Large intestine (tissue), 3 donors: ENCODE results near the gene DAPK2. TPM values are rescaled to one million over a fixed set of nuclear protein-coding genes. Genes with fewer than 3 reads are reported as not detected.

Experiments used
- DNase-seq, 2 donors: peaks; one replicate each; pipeline versions ENCODE4 v3.0.0 to v3.0.0-alpha.2; 2013
- H3K27ac ChIP-seq: one replicate; pipeline ENCODE4 v1.5.1; 2013; ENCODE audit warnings: low read length
- H3K27me3 ChIP-seq: 2 replicates; pipeline ENCODE4 v1.6.1; 2013; ENCODE audit warnings: low read length; ENCODE audit not compliant: control insufficient read depth, insufficient read depth
- H3K36me3 ChIP-seq: 2 replicates; pipeline ENCODE4 v1.6.1; 2013; ENCODE audit warnings: low read length; ENCODE audit not compliant: control insufficient read depth, insufficient read depth
- H3K4me1 ChIP-seq: one replicate; pipeline ENCODE4 v1.6.1; 2013; ENCODE audit warnings: low read length; ENCODE audit not compliant: control insufficient read depth, insufficient read depth
- H3K4me3 ChIP-seq: one replicate; pipeline ENCODE4 v1.5.1; 2013; ENCODE audit warnings: low read length
- H3K9me3 ChIP-seq: one replicate; pipeline ENCODE4 v1.6.1; 2013; ENCODE audit warnings: mild to moderate bottlenecking, low read depth, low read length, moderate library complexity; ENCODE audit not compliant: control insufficient read depth
- WGBS: methylation state at CpG from one replicate; pipeline ENCODE4 v1.1.5; 2013; ENCODE audit warnings: low lambda C conversion rate; ENCODE audit not compliant: insufficient coverage; 5-methylcytosine and 5-hydroxymethylcytosine counted together
- polyA plus RNA-seq: library from polyadenylated mRNA; unstranded; fragments of 120-200 nt; gene quantifications from one replicate; pipeline ENCODE4 v1.2.1, GENCODE V29; 2013

DAPK2 gene
- polyA plus RNA-seq, 1 donor = 7.4 TPM

GRCh38 chr15:64026591-64026990 is 19.7 kb downstream of the DAPK2 start:
- Histone ChIP-seq H3K36me3 (no peaks in the 10 kb centered on the region), H3K27ac (no peak overlapping the region), H3K9me3 (no peaks in the 10 kb centered on the region), H3K4me3 (no peak overlapping the region), H3K27me3 (no peaks in the 10 kb centered on the region), H3K4me1 (peaks cover 6% of the 10 kb centered on the region)
- WGBS = no CpG with 5 or more reads among the region's 4 CpGs
- DNase-seq = no peak

- Histone ChIP-seq H3K4me1 (peaks cover 14% of the 10 kb centered on the region), H3K27ac (no peak overlapping the region), H3K4me3 (no peak overlapping the region), H3K9me3 (peaks cover 6% of the 10 kb centered on the region), H3K36me3 (no peaks in the 10 kb centered on the region), H3K27me3 (no peaks in the 10 kb centered on the region)
- WGBS = no CpG with 5 or more reads among the region's 5 CpGs
- DNase-seq = no peak
Observed at GRCh38 chr15:64024172-64025050, 21.9 kb downstream of the DAPK2 start.

GRCh38 chr15:64023220-64023619 is 23.1 kb downstream of the DAPK2 start:
- H3K27ac ChIP-seq = no peak overlapping the region
- H3K4me1 ChIP-seq = peaks cover 21% of the 10 kb centered on the region
- H3K4me3 ChIP-seq = no peak overlapping the region
- H3K27me3 ChIP-seq = no peaks in the 10 kb centered on the region
- no CpG with 5 or more reads among the region's 1 CpG for WGBS
- peaks cover 6% of the 10 kb centered on the region for H3K9me3 ChIP-seq
- peak in 1 of 2 donors; percentile 65 for DNase-seq
- no peaks in the 10 kb centered on the region for H3K36me3 ChIP-seq

GRCh38 chr15:64022571-64022970 is 23.7 kb downstream of the DAPK2 start:
- Histone ChIP-seq H3K4me1 (peaks cover 21% of the 10 kb centered on the region), H3K27ac (no peak overlapping the region), H3K36me3 (no peaks in the 10 kb centered on the region), H3K9me3 (peaks cover 6% of the 10 kb centered on the region), H3K4me3 (no peak overlapping the region), H3K27me3 (no peaks in the 10 kb centered on the region)
- WGBS = 100% methylated on average over 1 of the region's 6 CpGs
- no peak for DNase-seq

- Histone ChIP-seq H3K9me3 (peaks cover 6% of the 10 kb centered on the region), H3K36me3 (no peaks in the 10 kb centered on the region), H3K4me3 (no peak overlapping the region), H3K4me1 (peaks cover 20% of the 10 kb centered on the region), H3K27me3 (no peaks in the 10 kb centered on the region), H3K27ac (no peak overlapping the region)
- WGBS = no CpG with 5 or more reads among the region's 2 CpGs
- DNase-seq = peak; percentile 51 to 81
Observed at GRCh38 chr15:64019764-64020163, 26.5 kb downstream of the DAPK2 start.

GRCh38 chr15:64017591-64018163 is 28.6 kb downstream of the DAPK2 start:
- Histone ChIP-seq H3K9me3 (peaks cover 6% of the 10 kb centered on the region), H3K27ac (no peak overlapping the region), H3K4me1 (peaks cover 28% of the 10 kb centered on the region), H3K4me3 (no peak overlapping the region), H3K27me3 (no peaks in the 10 kb centered on the region), H3K36me3 (no peaks in the 10 kb centered on the region)
- no CpG with 5 or more reads among the region's 3 CpGs for WGBS
- DNase-seq = no peak

GRCh38 chr15:64017082-64017588 is 29.1 kb downstream of the DAPK2 start:
- no peaks in the 10 kb centered on the region for H3K36me3 ChIP-seq
- WGBS = no CpG with 5 or more reads among the region's 5 CpGs
- H3K27ac ChIP-seq = no peak overlapping the region
- peaks cover 6% of the 10 kb centered on the region for H3K9me3 ChIP-seq
- H3K4me1 ChIP-seq = peaks cover 28% of the 10 kb centered on the region
- DNase-seq = no peak
- H3K4me3 ChIP-seq = no peak overlapping the region
- no peaks in the 10 kb centered on the region for H3K27me3 ChIP-seq

GRCh38 chr15:64016257-64016656 is 30.0 kb downstream of the DAPK2 start:
- peaks cover 28% of the 10 kb centered on the region for H3K4me1 ChIP-seq
- no CpG with 5 or more reads among the region's 2 CpGs for WGBS
- H3K9me3 ChIP-seq = peaks cover 6% of the 10 kb centered on the region
- no peak overlapping the region for H3K4me3 ChIP-seq
- H3K27ac ChIP-seq = no peak overlapping the region
- DNase-seq = no peak
- no peaks in the 10 kb centered on the region for H3K27me3 ChIP-seq
- no peaks in the 10 kb centered on the region for H3K36me3 ChIP-seq

- Histone ChIP-seq H3K9me3 (no peaks in the 10 kb centered on the region), H3K27me3 (no peaks in the 10 kb centered on the region), H3K4me3 (no peak overlapping the region), H3K36me3 (no peaks in the 10 kb centered on the region), H3K4me1 (peaks cover 25% of the 10 kb centered on the region), H3K27ac (no peak overlapping the region)
- no CpG with 5 or more reads among the region's 5 CpGs for WGBS
- DNase-seq = no peak
Observed at GRCh38 chr15:64014995-64015394, 31.3 kb downstream of the DAPK2 start.

- H3K4me1 ChIP-seq = peaks cover 28% of the 10 kb centered on the region
- H3K36me3 ChIP-seq = no peaks in the 10 kb centered on the region
- no peaks in the 10 kb centered on the region for H3K9me3 ChIP-seq
- no peak overlapping the region for H3K4me3 ChIP-seq
- no peaks in the 10 kb centered on the region for H3K27me3 ChIP-seq
- 0% methylated on average over 1 of the region's 3 CpGs for WGBS
- DNase-seq = peak in 1 of 2 donors; percentile 43
- no peak overlapping the region for H3K27ac ChIP-seq
Observed at GRCh38 chr15:64013179-64014062, 32.9 kb downstream of the DAPK2 start.
